Vagina (tissue), 2 donors: ENCODE results near the gene CHRM4. TPM values are rescaled to one million over a fixed set of nuclear protein-coding genes. Genes with fewer than 3 reads are reported as not detected.

ENCODE experiments used
- DNase-seq, 2 donors: peaks; one replicate each; pipeline ENCODE4 v3.0.0-alpha.2; 2017; ENCODE audit errors: extremely low spot score in 2 of 2
- H3K27ac ChIP-seq: fragments of 200-600 bp; sonication (generic); one replicate; pipeline ENCODE4 v1.5.1; 2019
- H3K27me3 ChIP-seq: fragments of 200-600 bp; sonication (generic); one replicate; pipeline ENCODE4 v1.5.1; 2019
- H3K36me3 ChIP-seq, 2 donors: fragments of 200-600 bp; sonication (generic); one replicate each; pipeline ENCODE4 v1.5.1; 2017 to 2019
- H3K4me1 ChIP-seq: fragments of 200-600 bp; sonication (generic); one replicate; pipeline ENCODE4 v1.5.1; 2019
- H3K4me3 ChIP-seq, 2 donors: fragments of 200-600 bp; sonication (generic); 1 replicate in 1 of 2; 2 replicates in 1 of 2; pipeline ENCODE4 v1.5.1; 2016 to 2019
- H3K9me3 ChIP-seq: fragments of 200-600 bp; sonication (generic); one replicate; pipeline ENCODE4 v1.5.1; 2019
- POLR2A ChIP-seq, 2 donors: fragments of 450-650 bp; IDR thresholded peaks; one replicate each; pipeline ENCODE4 v1.6.1; 2017; ENCODE audit warnings: antibody characterized with exemption in 2 of 2, mild to moderate bottlenecking in 2 of 2, moderate library complexity in 2 of 2
- POLR2AphosphoS5 ChIP-seq, 2 donors: sonication (generic); formaldehyde crosslinking; IDR thresholded peaks; one replicate each; pipeline ENCODE4 v1.9.0; 2017; ENCODE audit warnings: antibody characterized with exemption in 2 of 2, mild to moderate bottlenecking in 2 of 2, low read depth in 1 of 2; ENCODE audit not compliant: insufficient read depth in 1 of 2
- intact Hi-C: fragments of 100-400 bp; cut with DNase I; formaldehyde crosslinking; loops from one replicate; pipeline ENCODE4 v1.15.1; 2023
- total RNA-seq: library from RNA; depleted of rRNA; stranded (reverse); fragments of >200 nt; gene quantifications from one replicate; pipeline ENCODE4 v1.2.3, GENCODE V29; 2016
- TF ChIP-seq, protein P1 (sequence below), 3 experiments: fragments of 450-650 bp in 2 of 3; fragments of 200-600 bp in 1 of 3; sonication (generic) in 1 of 3; IDR thresholded peaks; one replicate each; pipeline ENCODE4 v1.5.1; 2017 to 2019; ENCODE audit warnings: antibody characterized with exemption in 3 of 3, mild to moderate bottlenecking in 2 of 3, moderate library complexity in 2 of 3

Gene CHRM4
- total RNA-seq, 1 donor from 2014 or later: not detected

DNA sequence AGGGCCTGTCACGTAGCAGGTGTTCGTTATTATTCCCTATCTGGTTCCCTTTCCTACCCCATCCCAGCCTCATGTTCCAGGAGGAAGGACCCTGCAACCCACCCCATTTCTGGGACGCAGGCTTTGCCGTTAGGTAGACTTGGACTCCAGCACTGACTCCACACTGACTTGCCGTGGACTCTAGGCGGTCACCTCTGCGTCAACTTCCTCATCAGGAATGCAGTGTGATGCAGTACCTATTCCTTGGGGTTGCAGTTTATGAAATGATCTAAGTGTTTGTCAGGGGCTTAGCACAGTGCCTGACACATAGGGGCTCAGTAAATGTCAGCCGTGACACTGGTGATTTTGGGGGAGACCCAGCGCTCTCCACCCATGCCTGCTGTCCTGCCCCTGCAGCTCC, 27.5 kb downstream of the CHRM4 start:
- Histone ChIP-seq H3K27ac (peak overlapping the region; percentile 70), H3K4me1 (peaks cover 48% of the 10 kb centered on the region), H3K4me3 (no peak overlapping the region), H3K36me3 (no peaks in the 10 kb centered on the region), H3K9me3 (no peaks in the 10 kb centered on the region), H3K27me3 (no peaks in the 10 kb centered on the region)
- DNase-seq: no peak
- intact Hi-C loops: no loop called here
- TF ChIP-seq, protein P1, sequence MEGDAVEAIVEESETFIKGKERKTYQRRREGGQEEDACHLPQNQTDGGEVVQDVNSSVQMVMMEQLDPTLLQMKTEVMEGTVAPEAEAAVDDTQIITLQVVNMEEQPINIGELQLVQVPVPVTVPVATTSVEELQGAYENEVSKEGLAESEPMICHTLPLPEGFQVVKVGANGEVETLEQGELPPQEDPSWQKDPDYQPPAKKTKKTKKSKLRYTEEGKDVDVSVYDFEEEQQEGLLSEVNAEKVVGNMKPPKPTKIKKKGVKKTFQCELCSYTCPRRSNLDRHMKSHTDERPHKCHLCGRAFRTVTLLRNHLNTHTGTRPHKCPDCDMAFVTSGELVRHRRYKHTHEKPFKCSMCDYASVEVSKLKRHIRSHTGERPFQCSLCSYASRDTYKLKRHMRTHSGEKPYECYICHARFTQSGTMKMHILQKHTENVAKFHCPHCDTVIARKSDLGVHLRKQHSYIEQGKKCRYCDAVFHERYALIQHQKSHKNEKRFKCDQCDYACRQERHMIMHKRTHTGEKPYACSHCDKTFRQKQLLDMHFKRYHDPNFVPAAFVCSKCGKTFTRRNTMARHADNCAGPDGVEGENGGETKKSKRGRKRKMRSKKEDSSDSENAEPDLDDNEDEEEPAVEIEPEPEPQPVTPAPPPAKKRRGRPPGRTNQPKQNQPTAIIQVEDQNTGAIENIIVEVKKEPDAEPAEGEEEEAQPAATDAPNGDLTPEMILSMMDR (IDR thresholded peaks at IDR 0.05): no peak
- TF ChIP-seq POLR2A (IDR thresholded peaks at IDR 0.05) (no peak), POLR2AphosphoS5 (IDR thresholded peaks at IDR 0.05; ENCODE audit: insufficient read depth in 1 of 2, low read depth in 1 of 2) (no peak)

DNA sequence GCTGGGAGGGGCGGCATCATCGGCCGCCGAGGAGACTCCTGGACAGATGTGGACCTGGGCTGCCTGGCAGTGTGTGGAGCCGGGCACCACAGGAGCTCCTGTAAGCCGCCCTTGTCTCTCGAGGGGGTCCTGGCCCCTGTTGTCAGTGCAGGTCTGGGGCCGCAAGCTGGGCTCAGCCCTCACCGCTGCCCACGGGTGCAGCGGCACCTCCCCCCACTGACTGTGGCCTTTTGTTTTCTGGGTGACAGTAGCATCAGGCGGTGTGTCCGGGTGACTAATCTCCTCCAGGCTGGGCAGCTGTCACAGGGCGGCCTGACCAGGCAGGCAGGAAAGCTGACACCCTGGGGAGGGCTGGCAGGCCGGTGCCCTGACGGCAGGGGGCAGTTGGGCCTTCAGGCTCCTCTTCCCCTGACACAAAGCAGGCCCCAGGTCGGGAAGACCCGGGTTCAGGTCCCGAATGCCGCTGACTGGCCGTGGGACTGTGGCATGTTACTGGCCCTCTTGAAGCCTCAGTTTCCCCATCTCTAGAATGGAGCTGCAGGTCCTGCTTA, 28.0 kb downstream of the CHRM4 start:
- intact Hi-C loops: no loop called here
- H3K9me3 ChIP-seq: no peaks in the 10 kb centered on the region
- peaks cover 48% of the 10 kb centered on the region for H3K4me1 ChIP-seq
- H3K36me3 ChIP-seq: no peaks in the 10 kb centered on the region
- peak overlapping the region; percentile 70 for H3K27ac ChIP-seq
- H3K4me3 ChIP-seq: no peak overlapping the region
- TF ChIP-seq, protein P1 (IDR thresholded peaks at IDR 0.05): no peak
- TF ChIP-seq POLR2A (IDR thresholded peaks at IDR 0.05): no peak
- TF ChIP-seq POLR2AphosphoS5 (IDR thresholded peaks at IDR 0.05; ENCODE audit: insufficient read depth in 1 of 2, low read depth in 1 of 2): no peak
- DNase-seq: no peak
- H3K27me3 ChIP-seq: no peaks in the 10 kb centered on the region

DNA sequence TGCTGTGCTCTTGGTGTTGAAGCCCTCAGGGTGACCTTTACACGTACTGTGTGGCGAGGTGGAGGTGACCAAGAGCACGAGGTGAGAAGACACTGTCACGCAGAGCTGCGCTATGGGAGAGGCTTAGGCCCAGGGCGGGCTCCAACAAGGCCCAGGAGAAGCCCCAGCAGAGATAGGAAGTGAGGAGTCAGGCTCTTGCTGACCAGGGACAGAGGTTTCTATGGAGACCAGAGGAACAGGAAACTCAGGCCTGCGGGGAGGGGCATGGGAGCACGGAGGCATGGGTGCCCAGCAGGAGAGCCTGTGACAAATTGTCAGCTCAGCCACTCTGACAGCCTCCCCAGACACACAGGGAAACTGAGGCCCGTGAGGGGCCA, 28.6 kb downstream of the CHRM4 start:
- Histone ChIP-seq H3K36me3 (no peaks in the 10 kb centered on the region), H3K27me3 (no peaks in the 10 kb centered on the region), H3K9me3 (no peaks in the 10 kb centered on the region), H3K27ac (peak overlapping the region; percentile 70), H3K4me3 (no peak overlapping the region), H3K4me1 (peaks cover 46% of the 10 kb centered on the region)
- DNase-seq: no peak
- intact Hi-C loops: no loop called here
- TF ChIP-seq, protein P1 (IDR thresholded peaks at IDR 0.05): no peak
- TF ChIP-seq POLR2A (IDR thresholded peaks at IDR 0.05) (no peak), POLR2AphosphoS5 (IDR thresholded peaks at IDR 0.05; ENCODE audit: insufficient read depth in 1 of 2, low read depth in 1 of 2) (no peak)

DNA sequence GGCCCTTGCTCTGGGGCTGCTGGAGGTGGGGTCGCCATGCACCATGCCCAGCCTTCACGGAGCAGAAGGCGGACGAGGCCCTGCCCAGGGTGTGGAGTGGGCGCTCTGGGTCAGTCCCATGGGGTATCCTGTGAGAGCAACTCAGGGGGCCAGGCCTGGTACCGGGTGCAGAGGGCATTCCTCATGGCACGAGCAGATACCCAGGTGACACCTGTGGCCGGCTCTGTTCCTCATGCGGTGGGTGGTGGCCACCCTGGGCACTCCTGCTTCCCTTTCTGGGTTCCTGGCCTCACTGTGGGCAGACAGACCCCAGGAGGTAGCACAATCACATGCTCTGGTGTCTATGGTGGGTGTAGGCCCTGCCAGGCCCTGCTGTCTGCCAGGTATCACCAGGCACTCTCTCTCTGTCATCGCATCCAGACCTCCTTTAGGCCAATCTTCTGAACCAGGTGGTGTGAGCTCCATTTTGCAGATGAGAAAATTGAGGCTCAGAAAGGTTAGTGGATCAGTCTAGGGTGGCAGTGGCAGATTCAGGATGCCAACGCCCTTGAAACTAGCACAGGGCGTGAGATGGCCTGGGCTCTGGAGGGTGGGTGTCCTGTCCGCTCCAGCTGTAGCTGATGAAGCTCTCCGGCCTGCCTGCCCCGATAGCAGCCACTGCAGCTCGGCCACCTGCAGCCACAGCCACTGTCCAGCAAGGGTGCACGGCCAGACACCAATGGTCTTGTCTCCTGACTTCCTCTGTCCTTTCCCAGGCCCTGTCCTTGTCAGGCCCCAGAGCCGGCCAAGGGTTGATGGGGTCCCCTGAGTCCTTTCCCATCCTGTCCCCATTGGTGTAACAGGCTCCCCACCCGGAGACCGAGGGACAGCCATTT, 29.2 kb downstream of the CHRM4 start:
- Histone ChIP-seq H3K4me3 (peak overlapping the region; percentile 20 to 30), H3K36me3 (no peaks in the 10 kb centered on the region), H3K27me3 (no peaks in the 10 kb centered on the region), H3K27ac (peak overlapping the region; percentile 70), H3K4me1 (peaks cover 46% of the 10 kb centered on the region), H3K9me3 (no peaks in the 10 kb centered on the region)
- intact Hi-C loops: no loop called here
- TF ChIP-seq POLR2AphosphoS5 (IDR thresholded peaks at IDR 0.05; ENCODE audit: insufficient read depth in 1 of 2, low read depth in 1 of 2) (no peak), POLR2A (IDR thresholded peaks at IDR 0.05) (no peak)
- TF ChIP-seq, protein P1 (IDR thresholded peaks at IDR 0.05): no peak
- no peak for DNase-seq
